ENCODE results near the gene N4BP2L1.

GRCh38 chr13:32391101-32391619, 36.8 kb downstream of the N4BP2L1 start:
- no peak for TF ChIP-seq CTCF (IDR thresholded peaks at IDR 0.05; ENCODE audit: low read depth, low read length)
- TF ChIP-seq POLR2A (IDR thresholded peaks at IDR 0.05; ENCODE audit: extremely low read depth, insufficient read length): no peak
